GM23248 (cell line): ENCODE results near the gene DGKB.

Experiments used
- EZH2 ChIP-seq: fragments of 200-600 bp; sonication (generic); IDR thresholded peaks from 2 replicates; pipeline ENCODE4 v1.6.1; 2018; ENCODE audit warnings: antibody characterized with exemption, mild to moderate bottlenecking; ENCODE audit not compliant: insufficient read depth, poor library complexity, severe bottlenecking
- EZH2phosphoT487 ChIP-seq: fragments of 200-600 bp; sonication (generic); IDR thresholded peaks from 2 replicates; pipeline ENCODE4 v1.6.1; 2018; ENCODE audit warnings: antibody characterized with exemption, moderate library complexity, mild to moderate bottlenecking, low read depth; ENCODE audit not compliant: insufficient read depth

DNA sequence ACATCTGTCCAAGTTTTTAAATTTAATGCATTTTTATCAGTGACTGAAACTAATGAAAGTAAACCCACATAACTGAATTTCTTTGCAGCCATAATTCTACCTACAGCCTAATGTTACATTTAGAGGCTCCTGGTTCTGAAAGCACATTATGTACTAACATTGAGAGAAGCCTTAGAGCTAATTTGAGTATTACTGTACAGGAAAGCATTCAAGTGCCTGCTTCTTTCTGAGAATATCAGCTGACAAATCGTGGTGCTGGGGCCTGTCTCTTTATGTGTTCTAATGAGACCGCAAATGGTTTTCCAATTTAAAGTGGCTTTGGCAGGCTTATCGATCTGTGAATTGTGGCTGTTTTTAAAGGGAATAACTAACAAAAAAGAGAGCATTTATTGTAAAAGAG is 32.3 kb upstream of the DGKB start:
- TF ChIP-seq EZH2 (no peak), EZH2phosphoT487 (no peak)
